MCF 10A (cell line): Measurements from ENCODE around the gene WDR59. TPM values are rescaled to one million over a fixed set of nuclear protein-coding genes. Genes with fewer than 3 reads are reported as not detected.

Source experiments
- BruUV-seq: library from RNA; stranded (reverse); fragments of 400-500 nt; replicated peaks from 2 replicates; lab custom pipeline; 2021; lab: Mats Ljungman, UMichigan
- CTCF ChIA-PET: fragments of 300-600 bp; sonication (Branson Sonifier 250); formaldehyde crosslinking; extraction: SDS; loops from one replicate; lab custom pipeline; 2021; ENCODE audit warnings: antibody characterized with exemption, inconsistent platforms; lab: Yijun Ruan, JAX
- POLR2A ChIA-PET: fragments of 300-600, 350-650 bp; sonication (Branson Sonifier 250); formaldehyde crosslinking; extraction: SDS; loops from one replicate; lab custom pipeline; 2020; ENCODE audit warnings: antibody characterized with exemption, inconsistent platforms; lab: Yijun Ruan, JAX
- DNase-seq: peaks from one replicate; pipeline ENCODE4 v3.0.0-alpha.2; 2018; ENCODE audit not compliant: unreplicated experiment
- H3K27ac Mint-ChIP-seq: one replicate; pipeline ENCODE4 v1.8.0; 2022; ENCODE audit warnings: mild to moderate bottlenecking, low read depth, mixed read lengths; ENCODE audit not compliant: unreplicated experiment
- H3K27me3 Mint-ChIP-seq: one replicate; pipeline ENCODE4 v1.8.0; 2022; ENCODE audit warnings: mixed read lengths; ENCODE audit not compliant: insufficient read depth, unreplicated experiment
- H3K36me3 Mint-ChIP-seq: one replicate; pipeline ENCODE4 v1.8.0; 2022; ENCODE audit warnings: mild to moderate bottlenecking, moderate library complexity, mixed read lengths; ENCODE audit not compliant: insufficient read depth, unreplicated experiment
- H3K4me1 Mint-ChIP-seq: one replicate; pipeline ENCODE4 v1.8.0; 2022; ENCODE audit warnings: mixed read lengths; ENCODE audit not compliant: insufficient read depth, unreplicated experiment
- H3K4me3 Mint-ChIP-seq: one replicate; pipeline ENCODE4 v1.8.0; 2022; ENCODE audit warnings: mild to moderate bottlenecking, moderate library complexity, mixed read lengths; ENCODE audit not compliant: unreplicated experiment
- H3K9me3 Mint-ChIP-seq: one replicate; pipeline ENCODE4 v1.8.0; 2022; ENCODE audit warnings: mixed read lengths; ENCODE audit not compliant: unreplicated experiment
- intact Hi-C: fragments of 100-400 bp; cut with micrococcal nuclease; formaldehyde crosslinking; loops from 2 replicates; pipeline ENCODE4 v1.14.1; 2022
- total RNA-seq: library from RNA; stranded (reverse); gene quantifications from 2 replicates; pipeline ENCODE4 v1.2.3, GENCODE V29; 2022
- TF ChIP-seq, protein P1 (sequence below): fragments of 200-600 bp; IDR thresholded peaks from one replicate; pipeline ENCODE4 v1.8.0; 2022; ENCODE audit warnings: antibody characterized with exemption, mild to moderate bottlenecking; ENCODE audit not compliant: unreplicated experiment

WDR59 gene
- total RNA-seq, 1 experiment from 2014 or later = 56.1 TPM

DNA sequence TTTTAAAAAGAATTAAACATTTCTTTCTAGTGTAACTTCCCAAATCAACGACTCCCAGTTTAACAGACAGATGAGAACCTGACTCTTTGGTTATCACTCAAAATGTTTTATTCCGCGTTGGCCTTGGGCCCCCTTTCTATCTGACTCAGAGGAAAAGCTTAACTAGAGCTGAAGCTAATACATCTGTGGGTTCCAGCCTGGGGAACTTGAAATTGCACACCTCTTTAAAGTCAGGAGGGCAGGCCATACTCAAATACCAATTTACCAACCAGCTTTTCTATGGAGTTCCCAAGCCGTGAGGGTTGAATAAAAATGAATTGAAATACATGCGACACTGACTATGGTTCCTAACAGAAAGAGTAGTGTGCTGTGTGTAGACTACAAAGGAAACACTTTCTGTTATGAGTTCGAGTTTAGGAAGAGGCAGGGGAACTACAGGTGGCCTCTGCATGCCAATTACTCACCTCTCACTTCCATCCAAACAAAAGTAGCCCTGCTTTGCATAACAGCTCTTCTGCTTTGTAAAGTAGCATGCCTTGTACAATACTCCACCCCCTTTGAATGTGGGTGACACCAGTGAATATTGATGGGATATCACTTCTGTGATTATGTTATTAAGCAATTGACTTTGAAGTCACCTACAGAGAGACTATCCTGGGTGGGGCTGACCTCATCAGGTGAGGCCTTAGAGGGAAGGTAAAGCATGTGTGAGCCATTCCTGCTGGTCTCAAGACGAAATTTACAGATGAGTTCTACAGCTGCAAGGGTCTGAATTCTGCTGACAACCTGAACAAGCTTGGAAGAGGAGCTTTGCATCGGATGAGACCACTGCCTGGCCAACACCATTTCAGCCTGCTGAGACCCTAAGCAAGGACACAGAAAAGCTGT lies 92.1 kb downstream of the WDR59 start:
- Mint-ChIP-seq H3K27me3 (no peaks in the 10 kb centered on the region), H3K4me3 (no peak overlapping the region), H3K9me3 (no peaks in the 10 kb centered on the region), H3K36me3 (peaks cover 75% of the 10 kb centered on the region), H3K4me1 (no peaks in the 10 kb centered on the region), H3K27ac (no peak overlapping the region)
- CTCF ChIA-PET = interaction anchor here (0.7 to 1.9 kb wide), 3 partner anchors 8 to 219 kb away, joined by 3 to 6 read pairs (median 5); no protein-coding TSS in a partner anchor
- intact Hi-C loops = no loop called here
- no peak for DNase-seq
- TF ChIP-seq, protein P1, sequence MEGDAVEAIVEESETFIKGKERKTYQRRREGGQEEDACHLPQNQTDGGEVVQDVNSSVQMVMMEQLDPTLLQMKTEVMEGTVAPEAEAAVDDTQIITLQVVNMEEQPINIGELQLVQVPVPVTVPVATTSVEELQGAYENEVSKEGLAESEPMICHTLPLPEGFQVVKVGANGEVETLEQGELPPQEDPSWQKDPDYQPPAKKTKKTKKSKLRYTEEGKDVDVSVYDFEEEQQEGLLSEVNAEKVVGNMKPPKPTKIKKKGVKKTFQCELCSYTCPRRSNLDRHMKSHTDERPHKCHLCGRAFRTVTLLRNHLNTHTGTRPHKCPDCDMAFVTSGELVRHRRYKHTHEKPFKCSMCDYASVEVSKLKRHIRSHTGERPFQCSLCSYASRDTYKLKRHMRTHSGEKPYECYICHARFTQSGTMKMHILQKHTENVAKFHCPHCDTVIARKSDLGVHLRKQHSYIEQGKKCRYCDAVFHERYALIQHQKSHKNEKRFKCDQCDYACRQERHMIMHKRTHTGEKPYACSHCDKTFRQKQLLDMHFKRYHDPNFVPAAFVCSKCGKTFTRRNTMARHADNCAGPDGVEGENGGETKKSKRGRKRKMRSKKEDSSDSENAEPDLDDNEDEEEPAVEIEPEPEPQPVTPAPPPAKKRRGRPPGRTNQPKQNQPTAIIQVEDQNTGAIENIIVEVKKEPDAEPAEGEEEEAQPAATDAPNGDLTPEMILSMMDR = no peak
- BruUV-seq = no TSS peak
- POLR2A ChIA-PET = interaction anchor here (0.7 to 1.5 kb wide), 2 partner anchors 9 to 30 kb away, joined by 3 to 4 read pairs; no protein-coding TSS in a partner anchor

DNA sequence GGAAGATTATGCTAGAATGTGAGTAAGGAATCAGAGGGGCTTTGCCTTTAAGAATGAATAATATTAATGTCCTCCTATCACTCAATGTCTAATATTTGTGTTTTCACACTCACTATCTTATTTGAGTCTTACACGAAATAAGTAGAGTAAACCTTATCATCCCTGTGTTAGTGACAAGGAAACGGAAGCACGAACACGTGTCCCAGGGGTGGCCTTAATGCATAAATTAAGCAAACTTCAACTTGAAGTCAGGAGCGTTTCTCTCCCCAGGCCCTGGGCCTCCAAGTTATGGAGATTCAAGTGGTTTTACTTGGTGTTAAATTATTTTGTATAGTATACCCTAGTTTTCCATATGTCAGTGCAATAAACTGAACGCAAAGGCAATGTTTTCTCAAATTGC lies 96.0 kb downstream of the WDR59 start:
- POLR2A ChIA-PET = no interaction called here
- TF ChIP-seq, protein P1 = no peak
- no peak overlapping the region for H3K4me3 Mint-ChIP-seq
- no peak for DNase-seq
- no peaks in the 10 kb centered on the region for H3K9me3 Mint-ChIP-seq
- H3K27ac Mint-ChIP-seq = no peak overlapping the region
- no peaks in the 10 kb centered on the region for H3K27me3 Mint-ChIP-seq
- BruUV-seq = no TSS peak
- peaks cover 92% of the 10 kb centered on the region for H3K36me3 Mint-ChIP-seq
- CTCF ChIA-PET = interaction anchor here (1.4 kb wide), 1 partner anchor 75 kb away, joined by 4 read pairs; no protein-coding TSS in a partner anchor
- intact Hi-C loops = no loop called here
- no peaks in the 10 kb centered on the region for H3K4me1 Mint-ChIP-seq

DNA sequence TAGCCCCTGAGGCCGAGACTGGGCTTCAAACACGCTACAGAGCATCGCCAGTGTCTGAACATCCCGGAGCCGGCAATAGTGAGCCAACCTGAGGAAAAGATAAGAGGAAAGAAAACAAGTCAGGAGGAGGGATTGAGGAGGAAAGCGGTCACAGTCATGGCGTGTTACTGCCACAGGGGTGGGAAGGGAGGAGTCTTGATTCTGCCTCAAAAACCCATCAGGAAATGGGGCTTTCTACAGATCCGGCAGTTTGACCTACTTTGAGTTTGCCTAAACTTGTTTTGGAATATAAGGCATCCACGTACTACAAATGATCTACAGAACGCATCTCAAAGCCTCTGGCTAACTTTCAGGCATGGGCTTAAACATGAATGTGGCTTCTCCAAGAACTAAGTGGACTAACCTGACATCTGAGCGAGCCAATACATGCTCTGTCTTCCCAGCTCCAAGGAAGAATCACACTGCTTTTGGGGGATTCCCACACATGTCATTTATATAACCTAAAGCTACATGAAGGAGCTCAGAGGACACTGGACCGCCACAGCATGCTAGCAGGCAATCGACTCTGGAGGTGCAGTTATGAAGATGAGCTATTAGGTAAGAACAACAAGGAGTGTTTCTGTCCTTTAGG lies 96.6 kb downstream of the WDR59 start:
- Mint-ChIP-seq H3K27ac (no peak overlapping the region), H3K27me3 (no peaks in the 10 kb centered on the region), H3K4me3 (no peak overlapping the region), H3K36me3 (peaks cover 91% of the 10 kb centered on the region), H3K9me3 (no peaks in the 10 kb centered on the region), H3K4me1 (peaks cover 4% of the 10 kb centered on the region)
- intact Hi-C loops = no loop called here
- no peak for DNase-seq
- TF ChIP-seq, protein P1 = no peak
- ChIA-PET CTCF (interaction anchor here (1.4 kb wide), 1 partner anchor 75 kb away, joined by 4 read pairs; no protein-coding TSS in a partner anchor), POLR2A (interaction anchor here (0.6 kb wide), 1 partner anchor 84 kb away, joined by 3 read pairs; no protein-coding TSS in a partner anchor)
- no TSS peak for BruUV-seq

DNA sequence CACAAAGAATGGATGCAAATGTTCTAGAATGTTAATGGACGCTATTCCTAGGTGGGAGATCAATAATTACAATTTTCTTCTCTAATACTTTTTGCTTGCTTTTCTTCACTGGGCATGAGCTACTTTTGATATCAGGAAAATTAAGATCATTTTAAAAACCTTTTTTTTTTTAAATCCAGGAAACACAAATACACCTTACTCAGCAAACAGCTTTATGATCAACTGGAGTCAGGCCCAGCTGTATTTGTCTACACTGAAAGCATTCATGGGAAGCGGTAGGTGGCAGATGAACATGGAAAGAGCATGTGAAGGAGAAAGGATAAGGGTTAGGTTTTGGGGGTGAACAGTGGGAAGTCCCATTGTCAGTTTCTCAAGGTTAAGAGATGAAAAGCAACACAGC lies 97.8 kb downstream of the WDR59 start:
- ChIA-PET POLR2A (no interaction called here), CTCF (no interaction called here)
- H3K9me3 Mint-ChIP-seq = no peaks in the 10 kb centered on the region
- DNase-seq = no peak
- no peaks in the 10 kb centered on the region for H3K27me3 Mint-ChIP-seq
- TF ChIP-seq, protein P1 = no peak
- intact Hi-C loops = no loop called here
- H3K27ac Mint-ChIP-seq = no peak overlapping the region
- H3K4me3 Mint-ChIP-seq = no peak overlapping the region
- peaks cover 82% of the 10 kb centered on the region for H3K36me3 Mint-ChIP-seq
- peaks cover 4% of the 10 kb centered on the region for H3K4me1 Mint-ChIP-seq
- BruUV-seq = no TSS peak
